Measurements from ENCODE around the gene C12orf60.

DNA sequence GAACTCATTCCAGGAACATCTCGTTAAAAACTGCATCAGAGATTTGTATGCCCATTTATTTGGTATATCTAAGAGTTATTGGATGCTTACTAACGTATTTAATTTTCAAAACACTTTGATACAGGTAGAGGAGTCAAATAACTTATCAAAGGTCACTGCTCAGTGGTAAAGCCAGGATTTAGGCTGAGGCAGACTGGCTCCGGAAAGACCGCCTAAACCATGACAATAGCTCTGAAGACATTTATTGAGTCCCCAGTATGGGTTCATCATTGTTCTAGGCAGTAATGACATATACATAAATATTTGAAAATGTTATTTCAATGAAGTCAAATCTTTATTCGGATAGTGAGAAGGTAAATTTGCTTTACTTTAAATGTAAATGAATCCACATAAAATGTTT lies 30.5 kb upstream of the C12orf60 start:
- TF ChIP-seq, protein P1, sequence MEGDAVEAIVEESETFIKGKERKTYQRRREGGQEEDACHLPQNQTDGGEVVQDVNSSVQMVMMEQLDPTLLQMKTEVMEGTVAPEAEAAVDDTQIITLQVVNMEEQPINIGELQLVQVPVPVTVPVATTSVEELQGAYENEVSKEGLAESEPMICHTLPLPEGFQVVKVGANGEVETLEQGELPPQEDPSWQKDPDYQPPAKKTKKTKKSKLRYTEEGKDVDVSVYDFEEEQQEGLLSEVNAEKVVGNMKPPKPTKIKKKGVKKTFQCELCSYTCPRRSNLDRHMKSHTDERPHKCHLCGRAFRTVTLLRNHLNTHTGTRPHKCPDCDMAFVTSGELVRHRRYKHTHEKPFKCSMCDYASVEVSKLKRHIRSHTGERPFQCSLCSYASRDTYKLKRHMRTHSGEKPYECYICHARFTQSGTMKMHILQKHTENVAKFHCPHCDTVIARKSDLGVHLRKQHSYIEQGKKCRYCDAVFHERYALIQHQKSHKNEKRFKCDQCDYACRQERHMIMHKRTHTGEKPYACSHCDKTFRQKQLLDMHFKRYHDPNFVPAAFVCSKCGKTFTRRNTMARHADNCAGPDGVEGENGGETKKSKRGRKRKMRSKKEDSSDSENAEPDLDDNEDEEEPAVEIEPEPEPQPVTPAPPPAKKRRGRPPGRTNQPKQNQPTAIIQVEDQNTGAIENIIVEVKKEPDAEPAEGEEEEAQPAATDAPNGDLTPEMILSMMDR (IDR thresholded peaks at IDR 0.05): no peak
- TF ChIP-seq POLR2A (IDR thresholded peaks at IDR 0.05): no peak
